ENCODE results near the gene CCDC192. TPM values are rescaled to one million over a fixed set of nuclear protein-coding genes. Genes with fewer than 3 reads are reported as not detected.

The CCDC192 gene
- total RNA-seq, 1 donor from 2014 or later: not detected

DNA sequence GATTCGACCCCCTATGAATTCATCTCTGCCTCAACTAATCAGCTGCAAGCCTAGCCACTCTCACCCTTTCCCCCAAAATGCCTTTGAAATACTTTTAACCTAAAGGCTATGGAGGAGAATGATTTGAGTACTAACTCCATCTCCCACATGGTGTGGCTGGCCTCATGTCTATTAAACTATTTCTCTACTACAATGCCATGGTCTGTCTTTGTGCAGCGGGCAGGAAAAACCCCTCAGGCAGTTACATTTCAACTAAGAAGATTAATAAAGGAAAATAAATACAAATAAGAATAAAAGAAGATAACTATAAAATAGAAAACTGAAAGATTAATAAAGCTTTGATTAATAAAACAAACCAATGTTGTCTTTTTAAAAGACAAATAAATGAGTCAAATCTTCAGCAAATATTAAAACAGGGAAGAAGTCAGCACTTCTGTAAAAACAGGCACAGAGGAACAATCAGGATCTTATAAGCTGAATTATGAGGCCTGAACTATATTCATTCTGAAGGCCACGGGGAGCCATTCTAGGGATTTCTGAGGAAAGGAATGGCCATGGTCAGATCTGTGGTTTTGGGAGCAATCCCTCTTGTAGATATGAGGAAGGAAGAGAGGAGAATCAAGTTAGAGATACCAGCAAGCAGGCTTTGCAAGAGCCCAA, 264.3 kb downstream of the CCDC192 start:
- no peak for TF ChIP-seq EZH2 (IDR thresholded peaks at IDR 0.05; ENCODE audit: insufficient read depth, low read length)
- TF ChIP-seq, protein P1, sequence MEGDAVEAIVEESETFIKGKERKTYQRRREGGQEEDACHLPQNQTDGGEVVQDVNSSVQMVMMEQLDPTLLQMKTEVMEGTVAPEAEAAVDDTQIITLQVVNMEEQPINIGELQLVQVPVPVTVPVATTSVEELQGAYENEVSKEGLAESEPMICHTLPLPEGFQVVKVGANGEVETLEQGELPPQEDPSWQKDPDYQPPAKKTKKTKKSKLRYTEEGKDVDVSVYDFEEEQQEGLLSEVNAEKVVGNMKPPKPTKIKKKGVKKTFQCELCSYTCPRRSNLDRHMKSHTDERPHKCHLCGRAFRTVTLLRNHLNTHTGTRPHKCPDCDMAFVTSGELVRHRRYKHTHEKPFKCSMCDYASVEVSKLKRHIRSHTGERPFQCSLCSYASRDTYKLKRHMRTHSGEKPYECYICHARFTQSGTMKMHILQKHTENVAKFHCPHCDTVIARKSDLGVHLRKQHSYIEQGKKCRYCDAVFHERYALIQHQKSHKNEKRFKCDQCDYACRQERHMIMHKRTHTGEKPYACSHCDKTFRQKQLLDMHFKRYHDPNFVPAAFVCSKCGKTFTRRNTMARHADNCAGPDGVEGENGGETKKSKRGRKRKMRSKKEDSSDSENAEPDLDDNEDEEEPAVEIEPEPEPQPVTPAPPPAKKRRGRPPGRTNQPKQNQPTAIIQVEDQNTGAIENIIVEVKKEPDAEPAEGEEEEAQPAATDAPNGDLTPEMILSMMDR (IDR thresholded peaks at IDR 0.05; ENCODE audit: insufficient read depth, low read depth, low read length): no peak
- H3K27ac ChIP-seq (ENCODE audit: low read depth, low read length): no peak overlapping the region
- no peaks in the 10 kb centered on the region for H3K9me3 Mint-ChIP-seq (ENCODE audit: unreplicated experiment)
- H3K27ac Mint-ChIP-seq (ENCODE audit: unreplicated experiment): no peak overlapping the region
- H3K27me3 Mint-ChIP-seq (ENCODE audit: low read depth, unreplicated experiment): no peaks in the 10 kb centered on the region
- H3K9ac ChIP-seq (ENCODE audit: low read length): no peak overlapping the region
- H3K36me3 Mint-ChIP-seq (ENCODE audit: low read depth, unreplicated experiment): peaks cover 5% of the 10 kb centered on the region
- no peak overlapping the region for H3K4me3 Mint-ChIP-seq (ENCODE audit: unreplicated experiment)
- no peak overlapping the region for H3K4me3 ChIP-seq (ENCODE audit: insufficient read depth, low read depth, low read length)
- no peaks in the 10 kb centered on the region for H4K20me1 ChIP-seq (ENCODE audit: insufficient read depth, low read length)
- H3K79me2 ChIP-seq (ENCODE audit: insufficient read depth, low read length): no peaks in the 10 kb centered on the region
- H3K4me1 ChIP-seq (ENCODE audit: insufficient read depth, low read length): no peaks in the 10 kb centered on the region
- no peaks in the 10 kb centered on the region for H3K9me3 ChIP-seq (ENCODE audit: insufficient read depth, low read depth, low read length)
- H3K4me1 Mint-ChIP-seq (ENCODE audit: low read depth, unreplicated experiment): peaks cover 1% of the 10 kb centered on the region
- DNase-seq (ENCODE audit: low read depth) (no peak), FAIRE-seq (no peak)
- no peaks in the 10 kb centered on the region for H3K27me3 ChIP-seq (ENCODE audit: insufficient read depth, low read length)
- H3K4me2 ChIP-seq (ENCODE audit: low read length): no peak overlapping the region
- H2AFZ ChIP-seq (ENCODE audit: low read depth, low read length): no peak overlapping the region
- no peaks in the 10 kb centered on the region for H3K36me3 ChIP-seq (ENCODE audit: insufficient read depth, low read length)

DNA sequence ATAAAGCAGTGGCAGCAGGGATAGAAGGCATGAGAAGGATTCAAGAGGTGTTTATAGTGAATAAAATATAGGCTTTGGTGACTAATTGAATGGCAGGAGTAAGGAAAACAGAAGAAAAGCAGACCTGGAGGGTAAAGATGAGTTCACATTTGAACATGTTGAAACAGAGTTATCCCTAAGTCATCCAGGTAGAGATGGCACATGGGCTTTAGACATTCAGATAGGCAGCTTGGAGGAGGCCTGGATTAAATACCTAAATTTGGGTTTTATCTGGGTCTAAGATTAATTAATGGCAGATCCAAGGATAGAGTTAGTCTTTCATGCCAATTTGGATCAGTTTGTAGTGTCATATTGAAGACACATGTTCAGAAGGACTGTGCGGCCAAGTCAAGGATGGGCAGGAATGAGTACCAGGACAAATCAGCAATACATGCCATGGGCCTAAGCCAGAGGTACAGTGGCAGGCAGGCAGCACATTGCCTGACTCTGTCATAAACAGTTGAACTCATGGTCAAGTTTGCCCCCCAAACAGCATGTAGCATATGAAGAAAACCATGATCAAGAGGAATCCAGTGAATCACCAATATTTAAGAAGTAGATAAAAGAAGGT, 264.9 kb downstream of the CCDC192 start:
- Histone ChIP-seq H3K4me2 (ENCODE audit: low read length) (no peak overlapping the region), H3K27me3 (ENCODE audit: insufficient read depth, low read length) (no peaks in the 10 kb centered on the region), H3K4me3 (ENCODE audit: insufficient read depth, low read depth, low read length) (no peak overlapping the region), H4K20me1 (ENCODE audit: insufficient read depth, low read length) (no peaks in the 10 kb centered on the region), H3K9me3 (ENCODE audit: insufficient read depth, low read depth, low read length) (no peaks in the 10 kb centered on the region), H3K36me3 (ENCODE audit: insufficient read depth, low read length) (no peaks in the 10 kb centered on the region), H2AFZ (ENCODE audit: low read depth, low read length) (no peak overlapping the region), H3K9ac (ENCODE audit: low read length) (no peak overlapping the region), H3K27ac (ENCODE audit: low read depth, low read length) (no peak overlapping the region), H3K4me1 (ENCODE audit: insufficient read depth, low read length) (no peaks in the 10 kb centered on the region), H3K79me2 (ENCODE audit: insufficient read depth, low read length) (no peaks in the 10 kb centered on the region)
- Mint-ChIP-seq H3K27ac (ENCODE audit: unreplicated experiment) (no peak overlapping the region), H3K9me3 (ENCODE audit: unreplicated experiment) (no peaks in the 10 kb centered on the region), H3K4me1 (ENCODE audit: low read depth, unreplicated experiment) (peaks cover 1% of the 10 kb centered on the region), H3K36me3 (ENCODE audit: low read depth, unreplicated experiment) (peaks cover 5% of the 10 kb centered on the region), H3K4me3 (ENCODE audit: unreplicated experiment) (no peak overlapping the region), H3K27me3 (ENCODE audit: low read depth, unreplicated experiment) (no peaks in the 10 kb centered on the region)
- FAIRE-seq (no peak), DNase-seq (ENCODE audit: low read depth) (no peak)
- TF ChIP-seq EZH2 (IDR thresholded peaks at IDR 0.05; ENCODE audit: insufficient read depth, low read length): no peak
- TF ChIP-seq, protein P1 (IDR thresholded peaks at IDR 0.05; ENCODE audit: insufficient read depth, low read depth, low read length): no peak

DNA sequence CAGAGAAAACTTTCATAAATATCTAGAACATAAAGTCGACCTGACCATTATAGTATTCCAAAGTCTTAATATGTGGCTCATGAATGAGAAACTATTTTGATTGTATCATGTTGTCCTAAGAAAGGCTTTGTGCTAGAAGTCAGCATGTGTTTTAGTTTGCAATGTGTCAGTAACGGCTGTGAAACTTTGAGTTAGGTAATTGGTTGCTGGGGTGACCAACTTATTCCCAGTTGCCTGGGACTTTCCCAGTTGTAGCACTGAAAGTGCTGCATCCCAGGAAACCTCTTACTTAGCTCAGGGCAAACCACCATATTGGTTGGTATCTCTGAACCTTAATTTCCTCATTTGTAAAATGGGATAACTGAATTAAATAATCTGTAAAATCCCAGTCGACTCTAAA, 265.8 kb downstream of the CCDC192 start:
- Histone ChIP-seq H3K4me3 (ENCODE audit: insufficient read depth, low read depth, low read length) (no peak overlapping the region), H3K4me2 (ENCODE audit: low read length) (no peak overlapping the region), H3K4me1 (ENCODE audit: insufficient read depth, low read length) (no peaks in the 10 kb centered on the region), H3K79me2 (ENCODE audit: insufficient read depth, low read length) (no peaks in the 10 kb centered on the region), H2AFZ (ENCODE audit: low read depth, low read length) (no peak overlapping the region), H3K9ac (ENCODE audit: low read length) (no peak overlapping the region), H3K36me3 (ENCODE audit: insufficient read depth, low read length) (no peaks in the 10 kb centered on the region), H4K20me1 (ENCODE audit: insufficient read depth, low read length) (no peaks in the 10 kb centered on the region), H3K9me3 (ENCODE audit: insufficient read depth, low read depth, low read length) (no peaks in the 10 kb centered on the region), H3K27me3 (ENCODE audit: insufficient read depth, low read length) (no peaks in the 10 kb centered on the region), H3K27ac (ENCODE audit: low read depth, low read length) (no peak overlapping the region)
- H3K27ac Mint-ChIP-seq (ENCODE audit: unreplicated experiment): no peak overlapping the region
- H3K4me3 Mint-ChIP-seq (ENCODE audit: unreplicated experiment): no peak overlapping the region
- peaks cover 5% of the 10 kb centered on the region for H3K36me3 Mint-ChIP-seq (ENCODE audit: low read depth, unreplicated experiment)
- no peak for DNase-seq (ENCODE audit: low read depth)
- FAIRE-seq: no peak
- no peaks in the 10 kb centered on the region for H3K9me3 Mint-ChIP-seq (ENCODE audit: unreplicated experiment)
- H3K4me1 Mint-ChIP-seq (ENCODE audit: low read depth, unreplicated experiment): peaks cover 1% of the 10 kb centered on the region
- H3K27me3 Mint-ChIP-seq (ENCODE audit: low read depth, unreplicated experiment): no peaks in the 10 kb centered on the region
- TF ChIP-seq, protein P1 (IDR thresholded peaks at IDR 0.05; ENCODE audit: insufficient read depth, low read depth, low read length): no peak

All from astrocyte (in vitro differentiated cells and primary cell).